Stimulated activated naive CD8-positive, alpha-beta T cell treated with anti-CD3 and anti-CD28 coated beads, Interleukin-15, Interleukin-2, amounts not matched to agents 100 ng/mL and 50 ng/mL, for 24 hours (primary cell): ENCODE results near the gene DHCR24.
A peak's percentile ranks its signal among the peaks of the same experiment; 100 is the strongest.

Experiments
- H3K27ac Mint-ChIP-seq: one replicate; pipeline ENCODE4 v1.8.0; 2021; ENCODE audit warnings: mild to moderate bottlenecking, mixed read lengths
- H3K27me3 Mint-ChIP-seq: one replicate; pipeline ENCODE4 v1.8.0; 2021; ENCODE audit warnings: mixed read lengths
- H3K36me3 Mint-ChIP-seq: one replicate; pipeline ENCODE4 v1.8.0; 2021; ENCODE audit warnings: low read depth, mixed read lengths
- H3K4me1 Mint-ChIP-seq: one replicate; pipeline ENCODE4 v1.8.0; 2021; ENCODE audit warnings: low read depth, mixed read lengths
- H3K4me3 Mint-ChIP-seq: one replicate; pipeline ENCODE4 v1.8.0; 2021; ENCODE audit warnings: mild to moderate bottlenecking, mixed read lengths
- H3K9me3 Mint-ChIP-seq: one replicate; pipeline ENCODE4 v1.8.0; 2021; ENCODE audit warnings: mixed read lengths

Gene DHCR24

DNA sequence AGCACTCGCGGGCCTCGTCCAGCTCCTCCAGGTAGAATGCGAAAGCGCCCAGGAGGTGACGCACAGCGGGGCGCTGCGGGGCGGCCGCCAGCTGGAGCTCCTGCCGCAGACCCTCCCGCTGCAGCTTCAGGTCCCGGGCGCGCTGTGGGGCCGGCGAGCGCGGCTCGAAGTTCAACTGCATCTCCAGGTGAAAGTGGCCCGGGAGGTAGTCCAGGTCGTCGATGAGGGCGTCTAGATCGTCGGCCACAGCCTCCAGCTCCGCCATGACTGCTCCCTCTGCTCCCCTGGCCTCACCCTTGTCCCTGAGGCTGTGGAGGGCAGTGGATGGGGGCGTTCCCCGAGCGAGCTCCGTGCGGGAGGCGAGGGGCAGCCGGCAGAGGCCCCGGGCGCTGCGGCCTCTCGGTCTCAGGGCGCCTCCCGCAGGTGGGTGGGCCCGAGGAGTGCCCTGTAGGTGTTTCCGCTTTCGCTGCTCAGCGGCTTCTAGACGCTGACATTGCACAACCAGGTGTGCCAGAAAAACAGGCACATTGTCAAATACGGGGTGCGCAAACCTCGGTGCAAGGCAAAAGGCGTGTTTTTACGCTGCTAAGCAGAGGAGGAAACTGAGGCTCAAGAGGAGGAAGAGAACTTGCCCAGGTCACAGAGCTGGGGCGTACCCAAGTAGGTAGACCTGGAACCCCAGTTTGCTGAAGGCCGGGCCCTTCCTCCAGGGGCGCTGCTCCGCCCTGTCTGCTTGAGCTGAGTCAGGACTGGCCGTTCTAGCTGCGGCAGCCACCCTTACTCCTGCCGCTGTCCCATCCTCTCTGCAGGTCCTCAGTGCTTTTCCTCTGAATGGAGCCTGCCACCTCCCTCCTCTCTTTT, 85.9 kb downstream of the DHCR24 start, which contains the start of gene TTC22:
Gene TTC22 (minus strand): TSS at position 425 of the 861 bp plus-strand sequence. CDS start 160 bp downstream, at position 265.
- Mint-ChIP-seq H3K4me1 (peaks cover 50% of the 10 kb centered on the region), H3K9me3 (no peaks in the 10 kb centered on the region), H3K4me3 (peak within 1 kb of the TSS; percentile 86), H3K27me3 (no peaks in the 10 kb centered on the region), H3K36me3 (no peaks in the 10 kb centered on the region), H3K27ac (peak within 1 kb of the TSS; percentile 85)

DNA sequence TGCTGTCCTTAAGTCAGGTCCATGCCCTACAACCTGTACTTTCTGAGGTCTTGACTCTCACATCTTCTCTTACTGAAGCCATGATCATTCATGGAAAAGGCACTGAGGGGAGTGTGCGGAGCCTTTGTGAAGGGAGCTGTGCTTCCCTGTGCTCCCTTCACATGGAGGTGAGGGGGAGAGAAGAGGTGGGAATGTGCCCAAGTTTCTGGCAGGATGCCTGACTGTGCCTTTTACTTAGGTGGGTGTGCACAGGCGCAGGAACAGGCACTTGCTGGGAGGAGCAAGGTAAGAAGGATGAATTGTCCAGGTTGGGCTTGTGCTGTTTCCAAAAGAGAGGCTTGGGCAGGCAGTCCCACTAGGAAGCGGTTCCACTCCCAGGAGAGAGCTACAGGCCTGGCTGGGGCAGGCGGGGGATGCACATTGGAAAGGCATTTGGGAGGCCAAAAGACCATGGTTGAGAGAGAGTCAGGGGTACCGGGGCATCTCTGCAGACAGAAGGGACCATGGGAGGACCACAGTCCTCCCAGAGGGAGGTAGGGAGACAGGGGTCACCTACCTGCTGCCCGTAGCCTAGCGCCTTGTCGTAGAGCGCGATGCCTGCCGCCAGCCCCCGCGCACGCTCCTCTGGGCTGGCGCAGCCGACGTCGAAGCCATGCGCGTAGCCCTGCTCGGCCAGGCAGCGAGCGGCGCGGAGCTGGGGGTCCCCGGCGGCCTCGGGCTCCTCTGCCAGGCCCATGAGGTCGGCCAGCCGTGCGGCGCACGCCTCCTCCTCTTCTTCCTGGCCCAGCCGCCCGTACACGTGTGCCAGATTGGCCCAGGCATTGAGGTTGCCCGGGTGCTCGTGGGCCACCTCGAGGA, 86.7 kb downstream of the DHCR24 start:
- H3K36me3 Mint-ChIP-seq: no peaks in the 10 kb centered on the region
- peaks cover 50% of the 10 kb centered on the region for H3K4me1 Mint-ChIP-seq
- peak overlapping the region; percentile 86 for H3K4me3 Mint-ChIP-seq
- no peaks in the 10 kb centered on the region for H3K27me3 Mint-ChIP-seq
- H3K9me3 Mint-ChIP-seq: no peaks in the 10 kb centered on the region
- peak overlapping the region; percentile 69 for H3K27ac Mint-ChIP-seq
